HCT116 (cell line): ENCODE measurements around the gene RNF138. TPM values are rescaled to one million over a fixed set of nuclear protein-coding genes. Genes with fewer than 3 reads are reported as not detected.

ENCODE experiments used
- ATAC-seq: fragments of 200-7000 bp; cut with Tn5 transposase; 2 replicates; pipeline ENCODE4 v1.9.1; 2020; ENCODE audit warnings: mild to moderate bottlenecking, moderate library complexity
- BruUV-seq: library from RNA; stranded (reverse); fragments of 400-500 nt; replicated peaks from 2 replicates; lab custom pipeline; 2021; lab: Mats Ljungman, UMichigan
- CTCF ChIA-PET: fragments of 300-600 bp; sonication (Branson Sonifier 250); formaldehyde crosslinking; loops from one replicate; lab custom pipeline; 2021; ENCODE audit warnings: antibody characterized with exemption; lab: Charles Lee
- POLR2A ChIA-PET: fragments of 300-600, 350-600 bp; sonication (Branson Sonifier 250); formaldehyde crosslinking; loops from one replicate; lab custom pipeline; 2021; ENCODE audit warnings: antibody characterized with exemption; lab: Charles Lee
- RAD21 ChIA-PET, 2 experiments: fragments of 300-600 bp; sonication (Branson Sonifier 250); formaldehyde crosslinking; loops; one replicate each; lab custom pipeline; 2023; ENCODE audit warnings: low total read pairs in 2 of 2; ENCODE audit not compliant: uncharacterized antibody in 2 of 2, unreplicated experiment in 2 of 2, low non-redundant PET in 1 of 2; lab: Charles Lee
- DNase-seq: peaks from one replicate; pipeline ENCODE4 v3.0.0-alpha.2; 2010; ENCODE audit warnings: low read depth, low spot score
- H2AFZ ChIP-seq: fragments of 200-600 bp; shearing (Covaris generic), sonication (generic); 2 replicates; pipeline ENCODE4 v1.6.1; 2017; ENCODE audit warnings: low read depth, mixed run types, mixed read lengths, antibody characterized with exemption, low read length; ENCODE audit not compliant: poor library complexity, severe bottlenecking
- H3K27ac ChIP-seq: 2 replicates; pipeline ENCODE4 v1.5.1; 2012; ENCODE audit warnings: low read depth, low read length
- H3K27me3 ChIP-seq: fragments of 200-600 bp; sonication (generic); 2 replicates; pipeline ENCODE4 v1.6.1; 2016; ENCODE audit warnings: mixed run types, low read length, mixed read lengths; ENCODE audit not compliant: insufficient read depth
- H3K36me3 ChIP-seq, 2 experiments: fragments of 200-500 bp in 1 of 2; fragments of 200-600 bp in 1 of 2; sonication (Bioruptor generic) in 1 of 2; sonication (generic) in 1 of 2; 2 replicates each; pipeline versions ENCODE4 v1.5.1 to v1.6.1; 2014 to 2016; ENCODE audit warnings: low read length in 2 of 2, inconsistent platforms in 1 of 2, mixed read lengths in 1 of 2, mixed run types in 1 of 2; ENCODE audit not compliant: insufficient read depth in 2 of 2, control insufficient read depth in 1 of 2
- H3K4me1 ChIP-seq, 2 experiments: fragments of 200-600 bp in 1 of 2; sonication (generic) in 1 of 2; 2 replicates each; pipeline versions ENCODE4 v1.5.1 to v1.6.1; 2012 to 2017; ENCODE audit warnings: low read length in 2 of 2, inconsistent platforms in 1 of 2, mild to moderate bottlenecking in 1 of 2, mixed read lengths in 1 of 2, mixed run types in 1 of 2, moderate library complexity in 1 of 2; ENCODE audit not compliant: insufficient read depth in 2 of 2, control insufficient read depth in 1 of 2
- H3K4me2 ChIP-seq: fragments of 200-600 bp; sonication (generic); 2 replicates; pipeline ENCODE4 v1.6.1; 2017; ENCODE audit warnings: mixed run types, low read length, mixed read lengths
- H3K4me3 ChIP-seq, 2 experiments: fragments of 200-600 bp in 1 of 2; sonication (generic) in 1 of 2; replicated peaks in 1 of 2; 2 replicates each; pipeline ENCODE4 v1.5.1; 2011 to 2016; ENCODE audit warnings: low read length in 2 of 2, control low read depth in 1 of 2, low read depth in 1 of 2, mild to moderate bottlenecking in 1 of 2, mixed read lengths in 1 of 2, mixed run types in 1 of 2
- H3K79me2 ChIP-seq: fragments of 200-600 bp; sonication (generic); 2 replicates; pipeline ENCODE4 v1.6.1; 2017; ENCODE audit warnings: mild to moderate bottlenecking, mixed run types, low read length, moderate library complexity, mixed read lengths; ENCODE audit not compliant: insufficient read depth
- H3K9ac ChIP-seq: fragments of 200-600 bp; sonication (generic); 2 replicates; pipeline ENCODE4 v1.6.1; 2016; ENCODE audit warnings: low read length, mixed read lengths
- H3K9me2 ChIP-seq: fragments of 200-600 bp; sonication (generic), shearing (Covaris generic); 2 replicates; pipeline ENCODE4 v1.6.1; 2017; ENCODE audit warnings: mixed run types, mild to moderate bottlenecking, moderate library complexity; ENCODE audit not compliant: insufficient read depth
- H3K9me3 ChIP-seq, 2 experiments: fragments of 200-500 bp in 1 of 2; fragments of 200-600 bp in 1 of 2; sonication (Bioruptor generic) in 1 of 2; sonication (generic) in 1 of 2; 2 replicates each; pipeline ENCODE4 v1.6.1; 2014 to 2017; ENCODE audit warnings: low read length in 2 of 2, mixed read lengths in 2 of 2, inconsistent platforms in 1 of 2, low read depth in 1 of 2, mild to moderate bottlenecking in 1 of 2, mixed run types in 1 of 2, moderate library complexity in 1 of 2; ENCODE audit not compliant: control insufficient read depth in 1 of 2, insufficient read depth in 1 of 2
- H4K20me1 ChIP-seq: fragments of 200-600 bp; sonication (generic), shearing (Covaris generic); 2 replicates; pipeline ENCODE4 v1.6.1; 2017; ENCODE audit warnings: mixed run types, mild to moderate bottlenecking, moderate library complexity; ENCODE audit not compliant: insufficient read depth
- ATF3 ChIP-seq: IDR thresholded peaks from 2 replicates; pipeline ENCODE4 v1.6.1; 2012
- CBX3 ChIP-seq: IDR thresholded peaks from 2 replicates; pipeline ENCODE4 v1.6.1; 2012; ENCODE audit warnings: low read depth
- CEBPB ChIP-seq: IDR thresholded peaks from 2 replicates; pipeline ENCODE4 v1.6.1; 2012; ENCODE audit warnings: low read depth
- EZH2phosphoT487 ChIP-seq: fragments of 200-600 bp; IDR thresholded peaks from 2 replicates; pipeline ENCODE4 v1.6.1; 2018; ENCODE audit warnings: antibody characterized with exemption, borderline replicate concordance
- MAX ChIP-seq: IDR thresholded peaks from 2 replicates; pipeline ENCODE4 v1.6.1; 2012
- POLR2A ChIP-seq: IDR thresholded peaks from 2 replicates; pipeline ENCODE4 v1.7.0; 2011; ENCODE audit warnings: borderline replicate concordance; ENCODE audit not compliant: insufficient read depth, insufficient read length; ENCODE audit errors: extremely low read depth
- POLR2AphosphoS5 ChIP-seq: IDR thresholded peaks from 2 replicates; pipeline ENCODE4 v1.6.1; 2011; ENCODE audit warnings: mild to moderate bottlenecking, low read depth, low read length, moderate library complexity
- RAD21 ChIP-seq: IDR thresholded peaks from 2 replicates; pipeline ENCODE4 v1.6.1; 2012; ENCODE audit warnings: low read depth, mild to moderate bottlenecking
- SP1 ChIP-seq: IDR thresholded peaks from 2 replicates; pipeline ENCODE4 v1.6.1; 2012; ENCODE audit warnings: low read depth
- TCF7L2 ChIP-seq: IDR thresholded peaks from 2 replicates; pipeline ENCODE4 v1.7.0; 2011; ENCODE audit warnings: borderline replicate concordance, inconsistent platforms; ENCODE audit not compliant: insufficient read depth, insufficient read length; ENCODE audit errors: extremely low read depth
- YY1 ChIP-seq: IDR thresholded peaks from 2 replicates; pipeline ENCODE4 v1.6.1; 2011; ENCODE audit warnings: low read length, low read depth, moderate library complexity, mild to moderate bottlenecking; ENCODE audit not compliant: insufficient replicate concordance; ENCODE audit errors: extremely low read depth
- ZFX ChIP-seq: fragments of 450-650 bp; IDR thresholded peaks from 2 replicates; pipeline ENCODE4 v1.6.1; 2017
- intact Hi-C: fragments of 100-400 bp; cut with micrococcal nuclease; formaldehyde crosslinking; loops from 2 replicates; pipeline ENCODE4 v1.10.0; 2022
- total RNA-seq: library from RNA; stranded (reverse); gene quantifications from one replicate; pipeline ENCODE4 v1.2.1, GENCODE V29; 2021; ENCODE audit not compliant: unreplicated experiment
- TF ChIP-seq, protein P1 (sequence below): IDR thresholded peaks from 2 replicates; pipeline ENCODE4 v1.6.1; 2012; ENCODE audit warnings: low read depth

RNF138 gene
- total RNA-seq, 1 experiment from 2014 or later = 72.5 TPM

GRCh38 chr18:32148185-32148870 lies 56.7 kb downstream of the RNF138 start:
- RAD21 ChIA-PET = no interaction called here
- H3K9me3 ChIP-seq = no peaks in the 10 kb centered on the region; a peak in 1 of 4 replicates
- no peaks in the 10 kb centered on the region for H3K36me3 ChIP-seq
- DNase-seq = no peak
- CTCF ChIA-PET = interaction anchor here (0.8 kb wide), 1 partner anchor 11 kb away, joined by 3 read pairs; no protein-coding TSS in a partner anchor
- no peaks in the 10 kb centered on the region for H3K4me1 ChIP-seq
- no peaks in the 10 kb centered on the region for H3K27me3 ChIP-seq
- no peak for TF ChIP-seq CEBPB
- TF ChIP-seq POLR2A = no peak
- TF ChIP-seq EZH2phosphoT487 = no peak
- no peak for TF ChIP-seq CBX3
- TF ChIP-seq ZFX = no peak
- TF ChIP-seq MAX = no peak
- TF ChIP-seq SP1 = no peak
- no peak for TF ChIP-seq RAD21
- TF ChIP-seq, protein P1, sequence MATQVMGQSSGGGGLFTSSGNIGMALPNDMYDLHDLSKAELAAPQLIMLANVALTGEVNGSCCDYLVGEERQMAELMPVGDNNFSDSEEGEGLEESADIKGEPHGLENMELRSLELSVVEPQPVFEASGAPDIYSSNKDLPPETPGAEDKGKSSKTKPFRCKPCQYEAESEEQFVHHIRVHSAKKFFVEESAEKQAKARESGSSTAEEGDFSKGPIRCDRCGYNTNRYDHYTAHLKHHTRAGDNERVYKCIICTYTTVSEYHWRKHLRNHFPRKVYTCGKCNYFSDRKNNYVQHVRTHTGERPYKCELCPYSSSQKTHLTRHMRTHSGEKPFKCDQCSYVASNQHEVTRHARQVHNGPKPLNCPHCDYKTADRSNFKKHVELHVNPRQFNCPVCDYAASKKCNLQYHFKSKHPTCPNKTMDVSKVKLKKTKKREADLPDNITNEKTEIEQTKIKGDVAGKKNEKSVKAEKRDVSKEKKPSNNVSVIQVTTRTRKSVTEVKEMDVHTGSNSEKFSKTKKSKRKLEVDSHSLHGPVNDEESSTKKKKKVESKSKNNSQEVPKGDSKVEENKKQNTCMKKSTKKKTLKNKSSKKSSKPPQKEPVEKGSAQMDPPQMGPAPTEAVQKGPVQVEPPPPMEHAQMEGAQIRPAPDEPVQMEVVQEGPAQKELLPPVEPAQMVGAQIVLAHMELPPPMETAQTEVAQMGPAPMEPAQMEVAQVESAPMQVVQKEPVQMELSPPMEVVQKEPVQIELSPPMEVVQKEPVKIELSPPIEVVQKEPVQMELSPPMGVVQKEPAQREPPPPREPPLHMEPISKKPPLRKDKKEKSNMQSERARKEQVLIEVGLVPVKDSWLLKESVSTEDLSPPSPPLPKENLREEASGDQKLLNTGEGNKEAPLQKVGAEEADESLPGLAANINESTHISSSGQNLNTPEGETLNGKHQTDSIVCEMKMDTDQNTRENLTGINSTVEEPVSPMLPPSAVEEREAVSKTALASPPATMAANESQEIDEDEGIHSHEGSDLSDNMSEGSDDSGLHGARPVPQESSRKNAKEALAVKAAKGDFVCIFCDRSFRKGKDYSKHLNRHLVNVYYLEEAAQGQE = no peak
- no peak for TF ChIP-seq TCF7L2
- no peak for TF ChIP-seq POLR2AphosphoS5
- TF ChIP-seq ATF3 = no peak
- TF ChIP-seq YY1 = no peak
- H2AFZ ChIP-seq = no peak overlapping the region
- H3K27ac ChIP-seq = no peak overlapping the region
- intact Hi-C loops = no loop called here
- H3K9ac ChIP-seq = no peak overlapping the region
- no peak overlapping the region for H3K4me2 ChIP-seq
- ATAC-seq = no peak
- H3K79me2 ChIP-seq = no peaks in the 10 kb centered on the region
- H4K20me1 ChIP-seq = no peaks in the 10 kb centered on the region
- no peaks in the 10 kb centered on the region for H3K9me2 ChIP-seq
- no peak overlapping the region for H3K4me3 ChIP-seq
- BruUV-seq = no TSS peak
- POLR2A ChIA-PET = no interaction called here
